GM18511 (cell line): ENCODE measurements around the gene RFC2.
A peak's percentile ranks its signal among the peaks of the same experiment; 100 is the strongest.
"Not testable (repeated sequence)": the region's sequence is repeated elsewhere in the genome, so short reads cannot be mapped to it uniquely, and the experiment has no call there.

Experiments used
- ATAC-seq: cut with Tn5 transposase; IDR thresholded peaks from one replicate; pipeline ENCODE4 v1.9.1; 2021; ENCODE audit warnings: mild to moderate bottlenecking, moderate library complexity; ENCODE audit not compliant: unreplicated experiment

Gene RFC2

GRCh38 chr7:74220229-74220628, 34.0 kb downstream of the RFC2 start:
- ATAC-seq: no peak

DNA sequence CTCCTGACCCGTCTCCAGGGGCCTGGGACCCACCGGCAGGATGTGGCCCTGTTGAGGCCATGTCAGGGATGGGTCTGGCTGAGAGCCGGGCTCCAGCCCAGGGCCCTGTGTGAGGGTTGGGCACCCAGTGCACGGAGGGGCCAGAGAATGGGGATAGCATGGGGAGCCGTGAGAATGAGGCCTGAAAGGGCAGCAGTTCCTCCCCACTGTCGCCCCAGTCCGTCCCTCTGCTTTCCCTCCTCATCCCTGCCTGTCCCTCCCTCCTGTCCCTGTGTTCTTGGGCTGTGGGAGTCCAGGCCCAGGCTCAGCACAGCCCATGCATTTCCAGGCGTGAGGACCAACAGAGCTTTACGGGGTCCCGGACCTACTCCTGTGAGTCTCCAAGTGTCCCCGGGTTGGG, 34.8 kb downstream of the RFC2 start:
- no peak for ATAC-seq

- ATAC-seq: no peak
These were observed 35.9 kb downstream of the RFC2 start for GRCh38 chr7:74218343-74218698.

DNA sequence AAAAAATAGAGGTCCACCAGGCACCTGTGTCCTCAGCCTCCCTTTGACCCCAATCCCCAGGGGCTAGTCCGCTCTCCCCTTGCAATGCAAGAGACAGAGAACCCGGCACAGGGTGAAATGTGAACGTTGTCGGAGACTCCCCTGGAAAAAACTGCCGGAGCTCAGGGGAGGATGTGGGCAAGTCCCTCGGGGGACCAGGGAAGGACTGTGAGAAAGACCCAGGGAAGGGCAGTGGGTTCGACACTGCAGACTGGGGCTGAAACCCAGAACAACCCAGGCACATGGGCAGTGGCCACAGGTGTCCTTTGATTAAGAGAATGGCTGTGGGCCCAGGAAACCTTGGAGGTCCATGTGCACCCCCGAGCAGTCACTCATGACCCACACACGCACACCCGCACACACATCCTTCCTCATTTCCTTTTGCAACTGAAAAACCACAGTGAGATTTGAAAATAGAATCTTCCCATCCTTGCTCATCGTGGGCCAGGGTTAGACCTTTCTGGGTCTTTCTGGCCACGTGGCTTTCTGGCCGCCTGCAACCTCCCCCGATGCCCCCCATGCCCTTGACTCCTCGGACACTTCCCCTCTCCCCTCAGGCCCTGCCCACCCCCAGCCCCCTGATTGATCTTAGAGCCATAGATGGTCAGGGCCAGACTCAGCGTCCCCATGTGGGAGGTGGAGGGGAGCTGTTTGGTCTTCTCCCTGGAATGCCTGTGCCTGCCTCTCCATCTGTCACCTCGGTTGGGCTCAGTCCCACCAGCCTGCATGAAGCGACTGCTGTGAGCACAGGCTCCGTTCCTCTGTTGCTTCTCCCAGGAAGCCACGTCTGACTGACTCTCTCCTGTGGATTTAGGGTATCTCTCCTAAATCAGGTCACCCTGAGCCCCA, 36.5 kb downstream of the RFC2 start:
- peak; percentile 54 for ATAC-seq

GRCh38 chr7:74216361-74216761, 37.8 kb downstream of the RFC2 start:
- no peak for ATAC-seq

- no peak for ATAC-seq
These were observed 38.3 kb downstream of the RFC2 start for GRCh38 chr7:74215921-74216320.

- no peak for ATAC-seq
These were observed 39.2 kb downstream of the RFC2 start for GRCh38 chr7:74214816-74215630.

GRCh38 chr7:74212661-74213060, 41.5 kb downstream of the RFC2 start:
- ATAC-seq: no peak

DNA sequence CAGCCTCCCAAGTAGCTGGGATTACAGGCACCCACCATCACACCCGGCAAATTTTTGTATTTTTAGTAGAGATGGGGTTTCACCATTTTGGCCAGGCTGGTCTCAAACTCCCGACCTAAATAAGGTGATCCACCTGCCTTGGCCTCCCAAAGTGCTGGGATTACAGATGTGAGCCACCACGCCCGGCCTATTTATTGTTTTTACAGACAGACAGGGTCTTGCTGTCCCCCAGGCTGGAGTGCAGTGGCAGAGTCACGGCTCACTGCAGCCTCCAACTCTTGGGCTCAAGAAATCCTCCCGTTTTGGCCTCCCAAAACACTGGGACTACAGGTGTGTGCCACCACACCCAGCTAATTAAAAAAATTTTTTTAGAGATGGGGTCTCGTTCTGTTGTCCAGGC, 46.0 kb downstream of the RFC2 start:
- not testable (repeated sequence) for ATAC-seq

DNA sequence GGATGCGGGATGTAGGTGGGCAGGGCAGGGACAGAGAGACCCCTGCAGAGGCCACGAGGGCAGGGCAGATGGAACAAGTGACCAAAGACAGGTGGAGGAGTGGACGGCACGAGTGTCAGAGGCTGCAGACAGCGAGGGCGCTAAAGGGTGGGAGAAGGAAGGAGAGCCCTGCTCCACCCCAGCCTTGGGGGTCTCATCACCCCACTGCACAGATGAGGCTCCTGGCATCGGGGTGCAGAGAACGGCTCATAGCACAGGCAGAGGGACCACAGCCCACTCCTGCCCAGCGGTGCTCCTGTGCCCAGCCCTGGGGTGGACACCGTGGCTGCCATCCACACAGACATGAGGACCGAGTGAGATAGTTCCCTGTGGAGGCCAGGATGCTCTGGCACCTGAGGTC, 46.6 kb downstream of the RFC2 start:
- no peak for ATAC-seq

- ATAC-seq: no peak
These were observed 47.5 kb downstream of the RFC2 start for GRCh38 chr7:74206589-74207120.

- ATAC-seq: not testable (repeated sequence)
These were observed 48.1 kb downstream of the RFC2 start for GRCh38 chr7:74206052-74206451.

DNA sequence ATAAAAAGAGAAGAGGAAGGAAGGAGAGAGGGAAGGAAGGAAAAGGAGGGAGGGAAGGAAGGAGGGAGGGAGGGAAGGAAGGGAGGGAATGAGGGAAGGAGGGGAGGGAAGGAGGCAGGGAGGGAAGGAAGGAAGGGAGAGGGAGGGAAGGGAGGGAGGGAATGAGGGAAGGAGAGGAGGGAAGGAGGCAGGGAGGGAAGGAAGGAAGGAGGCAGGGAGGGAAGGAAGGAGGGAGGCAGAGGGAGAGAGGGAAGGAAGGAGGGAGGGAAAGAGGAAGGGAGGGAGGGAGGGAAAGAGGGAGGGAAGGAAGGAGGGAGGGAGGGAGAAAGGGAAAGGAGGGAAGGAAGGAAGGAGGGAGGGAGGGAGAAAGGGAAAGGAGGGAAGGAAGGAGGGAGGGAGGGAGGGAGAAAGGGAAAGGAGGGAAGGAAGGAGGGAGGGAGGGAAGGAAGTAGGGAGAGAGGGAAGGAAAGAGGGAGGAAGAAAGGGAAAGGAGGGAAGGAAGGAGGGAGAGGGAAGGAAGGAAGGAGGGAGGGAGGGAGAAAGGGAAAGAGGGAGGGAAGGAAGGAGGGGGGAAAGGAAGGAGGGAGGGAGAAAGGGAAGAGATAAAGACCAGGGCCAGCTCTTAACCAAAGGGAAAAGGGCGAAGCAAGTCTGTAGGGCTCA, 50.1 kb downstream of the RFC2 start:
- ATAC-seq: no peak

GRCh38 chr7:74202841-74203556, 51.2 kb downstream of the RFC2 start:
- ATAC-seq: no peak

DNA sequence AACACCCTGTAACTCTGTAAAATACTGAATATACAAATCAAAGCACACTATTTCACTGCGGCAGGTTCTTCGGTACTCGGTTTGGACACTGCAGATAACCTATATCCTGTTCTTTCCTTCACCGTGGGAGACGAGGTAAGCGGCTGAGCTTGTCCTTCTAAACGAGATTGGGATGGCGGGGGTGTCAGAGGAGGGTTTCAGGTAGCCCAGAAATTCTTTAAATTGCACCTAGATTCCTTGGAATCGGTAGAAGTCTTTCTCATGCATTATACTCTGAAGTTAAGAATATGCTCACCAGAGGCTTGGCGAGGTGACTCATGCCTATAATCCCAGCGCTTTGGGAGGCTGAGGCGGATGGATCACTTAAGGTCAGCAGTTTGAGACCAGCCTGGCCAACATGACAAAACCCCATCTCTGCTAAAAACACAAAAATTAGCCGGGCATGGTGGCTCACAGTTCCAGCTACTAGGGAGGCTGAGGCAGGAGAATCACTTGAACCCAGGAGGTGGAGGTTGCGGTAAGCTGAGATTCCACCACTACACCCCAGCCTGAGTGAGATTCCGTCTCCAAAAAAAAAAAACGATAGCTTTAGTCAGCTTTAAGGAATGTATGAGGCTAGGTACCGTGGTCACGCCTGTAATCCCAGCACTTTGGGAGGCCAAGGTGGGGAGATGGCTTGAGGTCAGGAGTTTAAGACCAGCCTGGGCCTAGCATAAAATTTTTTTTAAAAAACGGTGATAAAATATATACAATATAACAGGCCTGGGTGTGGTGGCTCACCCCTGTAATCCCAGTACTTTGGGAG, 54.4 kb downstream of the RFC2 start:
- no peak for ATAC-seq

- no peak for ATAC-seq
These were observed 56.6 kb downstream of the RFC2 start for GRCh38 chr7:74197449-74198124.

DNA sequence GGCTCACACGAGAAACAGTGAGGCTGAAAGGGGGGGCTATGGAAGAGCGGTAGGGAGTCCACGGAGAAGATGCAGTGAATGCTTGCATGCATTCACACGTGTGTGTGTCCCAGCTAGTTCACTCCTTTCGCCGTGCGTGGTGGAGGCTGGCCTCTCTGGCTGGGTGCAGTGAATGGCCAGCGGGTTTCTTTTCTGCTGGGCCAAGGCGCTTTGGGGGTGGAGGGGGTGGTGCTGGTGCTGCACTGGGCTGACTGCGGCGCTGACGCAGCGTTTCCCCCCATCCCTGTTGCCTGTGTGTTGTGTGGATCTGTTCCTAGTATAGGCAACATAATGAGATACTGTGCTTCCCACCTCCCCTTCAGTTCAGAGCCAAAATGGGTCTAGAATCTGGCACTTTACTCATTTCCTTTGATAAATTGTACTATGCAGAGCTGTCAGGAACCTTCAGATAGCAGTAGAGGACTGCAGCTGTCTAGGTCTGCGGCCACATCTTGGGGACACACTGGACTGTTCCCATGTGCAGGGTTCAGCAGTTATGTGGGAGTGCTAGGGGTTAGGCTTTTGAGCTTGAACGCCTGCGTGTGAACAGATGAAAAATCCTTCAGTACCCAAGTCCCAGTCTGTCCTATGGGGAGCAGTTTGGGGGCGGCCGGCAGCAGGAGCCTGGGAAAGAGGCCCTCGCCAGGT, 58.1 kb downstream of the RFC2 start:
- not testable (repeated sequence) for ATAC-seq

DNA sequence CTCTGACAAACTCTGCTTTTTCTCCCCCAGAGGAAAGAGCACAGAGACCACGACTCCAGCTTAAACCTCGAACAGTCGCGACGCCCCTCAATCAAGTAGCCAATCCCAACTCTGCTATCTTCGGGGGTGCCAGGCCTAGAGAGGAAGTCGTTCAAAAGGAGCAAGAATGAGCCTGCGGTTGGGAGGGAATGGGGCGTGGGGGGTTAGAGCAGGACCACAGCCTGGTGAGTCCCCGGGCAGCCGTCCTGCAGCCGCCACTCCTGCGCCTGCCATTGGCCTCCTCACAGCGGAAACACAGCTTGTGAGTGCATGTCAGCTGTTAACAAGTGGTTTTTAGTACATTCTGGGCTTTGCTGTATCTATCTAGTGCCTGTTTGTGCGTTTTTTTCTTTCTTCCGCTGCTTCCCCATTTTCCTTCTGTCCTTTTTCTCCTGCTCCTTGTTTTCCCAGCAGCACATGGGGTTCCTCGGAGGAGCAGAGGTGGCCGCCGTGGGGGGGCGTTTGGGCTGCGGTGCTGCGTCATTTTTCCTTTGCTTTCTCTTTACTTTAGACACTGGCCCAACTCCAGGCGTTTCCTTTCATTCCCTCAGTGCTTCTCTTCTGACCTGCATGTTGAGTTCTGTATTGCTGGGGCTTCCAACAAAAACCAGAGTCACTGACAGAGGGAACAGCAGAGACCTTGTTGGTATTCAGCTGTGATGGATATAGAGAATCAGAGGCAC, 58.9 kb downstream of the RFC2 start:
- ATAC-seq: not testable (repeated sequence)
